Mesenchymal stem cell (in vitro differentiated cells and primary cell): Measurements from ENCODE around the gene ZNF469.

Experiments used
- DNase-seq: peaks from one replicate; pipeline ENCODE4 v3.0.0-alpha.2; 2013
- H2AFZ ChIP-seq: one replicate; pipeline ENCODE4 v1.6.1; 2013; ENCODE audit warnings: low read depth, mild to moderate bottlenecking, control low read depth, inconsistent platforms, low read length, moderate library complexity
- H2AK5ac ChIP-seq: 2 replicates; pipeline ENCODE4 v1.6.1; 2013; ENCODE audit warnings: low read length, moderate library complexity, mild to moderate bottlenecking, inconsistent platforms; ENCODE audit not compliant: severe bottlenecking
- H2BK120ac ChIP-seq: one replicate; pipeline ENCODE4 v1.6.1; 2013; ENCODE audit warnings: low read depth, mild to moderate bottlenecking, inconsistent platforms, low read length, moderate library complexity
- H2BK12ac ChIP-seq, 2 experiments: one replicate each; pipeline ENCODE4 v1.6.1; 2013; ENCODE audit warnings: inconsistent platforms in 2 of 2, low read length in 2 of 2, mild to moderate bottlenecking in 2 of 2, moderate library complexity in 2 of 2, control low read depth in 1 of 2
- H2BK15ac ChIP-seq: one replicate; pipeline ENCODE4 v1.6.1; 2013; ENCODE audit warnings: mild to moderate bottlenecking, low read depth, inconsistent platforms; ENCODE audit not compliant: poor library complexity, severe bottlenecking
- H2BK5ac ChIP-seq: 2 replicates; pipeline ENCODE4 v1.6.1; 2013; ENCODE audit warnings: low read depth, mild to moderate bottlenecking, low read length, control low read depth, inconsistent platforms; ENCODE audit not compliant: poor library complexity, severe bottlenecking
- H3K14ac ChIP-seq, 2 experiments: one replicate each; pipeline ENCODE4 v1.6.1; 2013; ENCODE audit warnings: inconsistent platforms in 2 of 2, low read length in 2 of 2, control low read depth in 1 of 2, mild to moderate bottlenecking in 1 of 2, moderate library complexity in 1 of 2
- H3K18ac ChIP-seq, 2 experiments: one replicate each; pipeline ENCODE4 v1.6.1; 2013; ENCODE audit warnings: inconsistent platforms in 2 of 2, low read length in 2 of 2, control low read depth in 1 of 2, low read depth in 1 of 2, mild to moderate bottlenecking in 1 of 2
- H3K23ac ChIP-seq, 2 experiments: one replicate each; pipeline ENCODE4 v1.6.1; 2013; ENCODE audit warnings: inconsistent platforms in 2 of 2, low read length in 2 of 2, mild to moderate bottlenecking in 2 of 2, moderate library complexity in 2 of 2, control low read depth in 1 of 2
- H3K27ac ChIP-seq: 2 replicates; pipeline ENCODE4 v1.5.1; 2013; ENCODE audit warnings: mild to moderate bottlenecking, moderate library complexity, low read length, control low read depth, inconsistent platforms; ENCODE audit not compliant: poor library complexity, severe bottlenecking
- H3K27me3 ChIP-seq, 2 experiments: 2 replicates each; pipeline versions ENCODE4 v1.6.1 to v1.7.0; 2013; ENCODE audit warnings: low read length in 2 of 2, mild to moderate bottlenecking in 2 of 2, moderate library complexity in 2 of 2, control low read depth in 1 of 2, inconsistent platforms in 1 of 2; ENCODE audit not compliant: control insufficient read depth in 1 of 2, insufficient read depth in 1 of 2
- H3K36me3 ChIP-seq, 2 experiments: 2 replicates each; pipeline versions ENCODE4 v1.6.1 to v1.7.0; 2013; ENCODE audit warnings: low read length in 2 of 2, control low read depth in 1 of 2, inconsistent platforms in 1 of 2, low read depth in 1 of 2, mild to moderate bottlenecking in 1 of 2; ENCODE audit not compliant: insufficient read depth in 2 of 2, control insufficient read depth in 1 of 2
- H3K4ac ChIP-seq, 2 experiments: one replicate each; pipeline ENCODE4 v1.6.1; 2013; ENCODE audit warnings: inconsistent platforms in 2 of 2, low read length in 2 of 2, mild to moderate bottlenecking in 2 of 2, moderate library complexity in 2 of 2, control low read depth in 1 of 2, low read depth in 1 of 2
- H3K4me1 ChIP-seq: 2 replicates; pipeline ENCODE4 v1.6.1; 2013; ENCODE audit warnings: low read depth, low read length, control low read depth; ENCODE audit not compliant: control insufficient read depth, insufficient read depth
- H3K4me2 ChIP-seq: 2 replicates; pipeline ENCODE4 v1.6.1; 2013; ENCODE audit warnings: low read length, mild to moderate bottlenecking, inconsistent platforms; ENCODE audit not compliant: poor library complexity, severe bottlenecking
- H3K4me3 ChIP-seq, 2 experiments: 2 replicates each; pipeline versions ENCODE4 v1.5.1 to v1.7.0; 2013; ENCODE audit warnings: low read length in 2 of 2, mild to moderate bottlenecking in 2 of 2, control low read depth in 1 of 2, low read depth in 1 of 2; ENCODE audit not compliant: insufficient read depth in 1 of 2
- H3K79me1 ChIP-seq: replicated peaks from 2 replicates; pipeline ENCODE4 v1.6.1; 2013; ENCODE audit warnings: mild to moderate bottlenecking, control low read depth, low read length, inconsistent platforms; ENCODE audit not compliant: poor library complexity, severe bottlenecking
- H3K9ac ChIP-seq: 2 replicates; pipeline ENCODE4 v1.7.0; 2013; ENCODE audit warnings: mild to moderate bottlenecking, low read length, moderate library complexity
- H3K9me3 ChIP-seq: 2 replicates; pipeline ENCODE4 v1.7.0; 2013; ENCODE audit warnings: mild to moderate bottlenecking, low read length; ENCODE audit not compliant: control insufficient read depth
- H4K8ac ChIP-seq: one replicate; pipeline ENCODE4 v1.6.1; 2013; ENCODE audit warnings: inconsistent platforms, mild to moderate bottlenecking, low read length, moderate library complexity
- H4K91ac ChIP-seq: one replicate; pipeline ENCODE4 v1.6.1; 2013; ENCODE audit warnings: mild to moderate bottlenecking, low read length, inconsistent platforms
- WGBS: methylation state at CpG from one replicate; pipeline ENCODE4 v1.1.7; 2013; ENCODE audit warnings: mixed read lengths; 5-methylcytosine and 5-hydroxymethylcytosine counted together

The ZNF469 gene

DNA sequence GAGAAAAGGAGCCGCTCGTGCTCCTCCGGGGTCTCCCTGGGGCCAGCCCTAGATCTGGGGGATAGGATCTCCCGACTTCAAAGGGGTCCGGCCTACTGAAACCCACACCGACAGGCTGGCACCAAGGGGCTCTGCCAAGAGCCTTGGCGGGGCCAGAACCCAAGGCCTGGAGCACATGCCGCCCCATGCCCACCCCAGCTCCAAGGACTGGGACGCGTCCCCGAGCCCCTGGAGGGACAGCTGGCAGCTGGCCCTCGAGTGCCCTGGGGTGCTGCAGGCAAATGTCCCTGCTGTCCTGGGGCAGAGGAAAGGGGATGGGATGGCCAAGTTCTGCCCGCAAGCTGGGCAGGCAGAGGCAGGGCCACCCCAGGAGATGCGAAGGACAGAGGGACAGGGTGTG is 38.5 kb downstream of the ZNF469 start:
- Histone ChIP-seq H2BK12ac (no peak overlapping the region), H3K18ac (no peak overlapping the region), H2BK5ac (no peak overlapping the region), H3K27ac (no peak overlapping the region), H3K14ac (no peak overlapping the region), H3K4me1 (no peaks in the 10 kb centered on the region), H3K79me1 (peaks cover 3% of the 10 kb centered on the region), H3K36me3 (peaks cover 6 to 15% of the 10 kb centered on the region in 2 experiments), H3K9me3 (no peaks in the 10 kb centered on the region), H3K9ac (no peak overlapping the region), H4K91ac (no peak overlapping the region), H3K4me2 (no peak overlapping the region), H2AFZ (no peak overlapping the region), H3K4ac (no peak overlapping the region), H3K23ac (no peak overlapping the region), H2AK5ac (no peak overlapping the region), H2BK120ac (no peak overlapping the region), H3K4me3 (no peak overlapping the region), H4K8ac (no peak overlapping the region), H3K27me3 (no peaks in the 10 kb centered on the region), H2BK15ac (no peak overlapping the region)
- 97% methylated on average over 13 of the region's 14 CpGs for WGBS
- DNase-seq = no peak

DNA sequence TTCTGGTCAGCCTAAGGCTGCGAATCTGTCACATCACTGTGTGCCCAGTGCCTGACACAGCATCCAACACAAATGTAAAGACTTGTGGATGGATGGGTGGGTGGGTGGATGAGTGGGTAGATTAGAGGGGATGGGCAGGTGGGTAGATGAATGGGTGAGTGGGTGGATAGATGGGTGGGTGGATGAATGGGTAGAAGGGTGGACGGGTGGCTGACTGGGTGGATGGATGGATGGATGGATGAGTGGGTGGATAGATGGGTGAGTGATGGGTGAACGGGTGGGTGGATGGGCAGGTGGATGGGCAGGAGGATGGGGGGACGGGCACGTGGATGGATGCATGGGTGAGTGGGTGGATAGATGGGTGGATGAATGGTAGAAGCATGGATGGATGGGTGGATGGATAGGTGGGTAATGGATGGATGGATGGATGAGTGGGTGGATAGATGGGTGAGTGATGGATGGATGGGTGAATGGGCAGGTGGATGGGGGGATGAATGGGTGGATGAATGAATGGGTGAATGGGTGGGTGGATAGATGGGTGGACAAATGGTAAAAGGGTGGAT is 39.2 kb downstream of the ZNF469 start:
- H3K4ac ChIP-seq = no peak overlapping the region
- no peak overlapping the region for H2BK120ac ChIP-seq
- H3K27ac ChIP-seq = no peak overlapping the region
- H3K36me3 ChIP-seq = peaks cover 6 to 16% of the 10 kb centered on the region in 2 experiments
- H3K4me2 ChIP-seq = no peak overlapping the region
- H2AFZ ChIP-seq = no peak overlapping the region
- no peak overlapping the region for H3K4me3 ChIP-seq
- H3K27me3 ChIP-seq = no peaks in the 10 kb centered on the region
- H3K23ac ChIP-seq = no peak overlapping the region
- WGBS = 54% methylated on average over 5 of the region's 5 CpGs
- H4K8ac ChIP-seq = no peak overlapping the region
- H3K4me1 ChIP-seq = no peaks in the 10 kb centered on the region
- H2BK15ac ChIP-seq = no peak overlapping the region
- H2BK12ac ChIP-seq = no peak overlapping the region
- H2BK5ac ChIP-seq = no peak overlapping the region
- no peak for DNase-seq
- no peak overlapping the region for H2AK5ac ChIP-seq
- no peak overlapping the region for H4K91ac ChIP-seq
- H3K9me3 ChIP-seq = no peaks in the 10 kb centered on the region
- no peak overlapping the region for H3K9ac ChIP-seq
- no peak overlapping the region for H3K18ac ChIP-seq
- peaks cover 3% of the 10 kb centered on the region for H3K79me1 ChIP-seq
- no peak overlapping the region for H3K14ac ChIP-seq

DNA sequence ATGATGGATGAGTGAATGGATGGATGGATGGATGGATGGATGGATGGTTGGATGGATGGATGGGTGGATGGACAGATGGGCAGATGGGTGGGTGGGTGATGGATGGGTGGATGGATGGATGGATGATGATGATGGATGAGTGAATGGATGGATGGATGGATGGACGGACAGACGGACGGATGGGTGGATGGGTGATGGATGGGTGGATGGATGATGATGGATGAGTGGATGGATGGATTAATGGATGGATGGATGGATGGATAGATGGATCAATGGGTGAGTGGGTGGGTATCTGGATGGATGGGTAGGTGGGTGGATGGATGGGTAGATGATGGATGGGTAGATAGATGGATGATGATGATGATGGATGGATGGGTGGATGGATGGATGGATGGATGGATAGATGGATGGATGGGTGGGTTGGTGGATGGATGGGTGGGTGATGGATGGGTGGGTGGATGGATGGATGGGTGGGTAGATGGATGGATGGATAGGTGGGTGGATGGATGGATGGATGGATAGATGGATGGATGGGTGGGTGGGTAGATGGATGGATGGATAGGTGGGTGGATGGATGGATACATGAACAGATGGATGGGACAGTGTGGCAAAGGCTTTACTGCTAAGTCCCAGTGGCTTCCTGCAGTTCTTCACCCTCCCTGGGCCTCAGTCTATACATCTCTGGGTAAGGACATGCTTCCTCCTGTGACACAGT is 40.1 kb downstream of the ZNF469 start:
- Histone ChIP-seq H3K27me3 (no peaks in the 10 kb centered on the region), H3K23ac (no peak overlapping the region), H3K27ac (no peak overlapping the region), H4K8ac (no peak overlapping the region), H2BK5ac (no peak overlapping the region), H2AFZ (no peak overlapping the region), H3K4me1 (no peaks in the 10 kb centered on the region), H3K36me3 (peaks cover 6 to 22% of the 10 kb centered on the region in 2 experiments), H3K9ac (no peak overlapping the region), H3K4ac (no peak overlapping the region), H2AK5ac (no peak overlapping the region), H3K9me3 (no peaks in the 10 kb centered on the region), H3K14ac (no peak overlapping the region), H2BK15ac (no peak overlapping the region), H3K18ac (no peak overlapping the region), H2BK12ac (no peak overlapping the region), H4K91ac (no peak overlapping the region), H3K79me1 (peaks cover 3% of the 10 kb centered on the region), H3K4me2 (no peak overlapping the region), H3K4me3 (no peak overlapping the region), H2BK120ac (no peak overlapping the region)
- DNase-seq = no peak
- WGBS = 54% methylated on average over 3 of the region's 3 CpGs

DNA sequence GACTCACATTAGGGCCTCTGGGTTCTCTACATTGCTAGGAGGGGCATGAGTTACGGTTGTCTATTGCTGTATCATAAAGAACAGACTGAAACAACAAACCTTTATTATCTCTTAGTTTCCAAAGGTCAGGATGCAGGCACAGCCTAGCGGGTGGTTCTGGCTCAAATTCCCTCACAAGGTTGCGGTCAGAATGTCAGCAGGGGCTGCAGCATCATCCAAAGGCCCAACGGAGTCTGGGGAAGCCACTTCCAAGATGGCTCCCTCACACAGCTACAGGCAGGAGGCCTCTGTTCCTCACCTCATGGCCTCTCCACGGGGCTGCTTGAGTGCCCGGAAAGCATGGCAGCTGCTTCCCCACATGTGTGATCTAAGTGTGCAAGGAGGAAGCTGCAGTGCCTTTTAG is 40.7 kb downstream of the ZNF469 start:
- Histone ChIP-seq H3K36me3 (peaks cover 6 to 22% of the 10 kb centered on the region in 2 experiments), H2AFZ (no peak overlapping the region), H4K91ac (no peak overlapping the region), H3K4ac (no peak overlapping the region), H2AK5ac (no peak overlapping the region), H3K27ac (no peak overlapping the region), H3K4me1 (no peaks in the 10 kb centered on the region), H3K23ac (no peak overlapping the region), H3K14ac (no peak overlapping the region), H2BK12ac (no peak overlapping the region), H3K18ac (no peak overlapping the region), H3K79me1 (peaks cover 3% of the 10 kb centered on the region), H2BK120ac (no peak overlapping the region), H3K27me3 (no peaks in the 10 kb centered on the region), H2BK5ac (no peak overlapping the region), H3K9me3 (no peaks in the 10 kb centered on the region), H2BK15ac (no peak overlapping the region), H3K4me3 (no peak overlapping the region), H4K8ac (no peak overlapping the region), H3K9ac (no peak overlapping the region), H3K4me2 (no peak overlapping the region)
- WGBS = 92% methylated on average over 5 of the region's 6 CpGs
- no peak for DNase-seq
